ENCODE data around the gene DNAJC24. TPM values are rescaled to one million over a fixed set of nuclear protein-coding genes. Genes with fewer than 3 reads are reported as not detected.

The DNAJC24 gene
- total RNA-seq, 1 experiment from 2014 or later: 18.3 TPM

DNA sequence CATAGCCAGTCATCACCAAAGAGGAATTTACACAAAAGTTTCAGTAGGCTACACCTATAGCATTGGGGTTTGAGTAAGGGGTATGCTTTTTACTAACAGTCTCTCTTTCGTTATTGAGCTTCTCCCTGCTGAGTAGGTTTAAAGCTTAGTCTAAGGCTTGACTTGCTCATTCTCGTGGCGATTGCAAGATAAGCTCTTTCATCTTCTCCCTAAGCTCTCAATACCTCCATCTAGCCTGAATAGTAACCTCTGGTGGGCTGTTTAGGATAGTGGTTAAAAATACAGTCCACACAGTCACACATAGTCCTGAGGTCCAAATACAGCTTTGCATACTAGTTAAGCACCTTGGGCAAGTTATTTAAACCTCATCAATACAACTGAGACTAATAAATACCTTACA lies 74.1 kb downstream of the DNAJC24 start (continued):
- no peak for TF ChIP-seq CEBPB (IDR thresholded peaks at IDR 0.05; ENCODE audit: low read depth)
- TF ChIP-seq, protein P1, sequence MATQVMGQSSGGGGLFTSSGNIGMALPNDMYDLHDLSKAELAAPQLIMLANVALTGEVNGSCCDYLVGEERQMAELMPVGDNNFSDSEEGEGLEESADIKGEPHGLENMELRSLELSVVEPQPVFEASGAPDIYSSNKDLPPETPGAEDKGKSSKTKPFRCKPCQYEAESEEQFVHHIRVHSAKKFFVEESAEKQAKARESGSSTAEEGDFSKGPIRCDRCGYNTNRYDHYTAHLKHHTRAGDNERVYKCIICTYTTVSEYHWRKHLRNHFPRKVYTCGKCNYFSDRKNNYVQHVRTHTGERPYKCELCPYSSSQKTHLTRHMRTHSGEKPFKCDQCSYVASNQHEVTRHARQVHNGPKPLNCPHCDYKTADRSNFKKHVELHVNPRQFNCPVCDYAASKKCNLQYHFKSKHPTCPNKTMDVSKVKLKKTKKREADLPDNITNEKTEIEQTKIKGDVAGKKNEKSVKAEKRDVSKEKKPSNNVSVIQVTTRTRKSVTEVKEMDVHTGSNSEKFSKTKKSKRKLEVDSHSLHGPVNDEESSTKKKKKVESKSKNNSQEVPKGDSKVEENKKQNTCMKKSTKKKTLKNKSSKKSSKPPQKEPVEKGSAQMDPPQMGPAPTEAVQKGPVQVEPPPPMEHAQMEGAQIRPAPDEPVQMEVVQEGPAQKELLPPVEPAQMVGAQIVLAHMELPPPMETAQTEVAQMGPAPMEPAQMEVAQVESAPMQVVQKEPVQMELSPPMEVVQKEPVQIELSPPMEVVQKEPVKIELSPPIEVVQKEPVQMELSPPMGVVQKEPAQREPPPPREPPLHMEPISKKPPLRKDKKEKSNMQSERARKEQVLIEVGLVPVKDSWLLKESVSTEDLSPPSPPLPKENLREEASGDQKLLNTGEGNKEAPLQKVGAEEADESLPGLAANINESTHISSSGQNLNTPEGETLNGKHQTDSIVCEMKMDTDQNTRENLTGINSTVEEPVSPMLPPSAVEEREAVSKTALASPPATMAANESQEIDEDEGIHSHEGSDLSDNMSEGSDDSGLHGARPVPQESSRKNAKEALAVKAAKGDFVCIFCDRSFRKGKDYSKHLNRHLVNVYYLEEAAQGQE (IDR thresholded peaks at IDR 0.05; ENCODE audit: low read depth): no peak

DNA sequence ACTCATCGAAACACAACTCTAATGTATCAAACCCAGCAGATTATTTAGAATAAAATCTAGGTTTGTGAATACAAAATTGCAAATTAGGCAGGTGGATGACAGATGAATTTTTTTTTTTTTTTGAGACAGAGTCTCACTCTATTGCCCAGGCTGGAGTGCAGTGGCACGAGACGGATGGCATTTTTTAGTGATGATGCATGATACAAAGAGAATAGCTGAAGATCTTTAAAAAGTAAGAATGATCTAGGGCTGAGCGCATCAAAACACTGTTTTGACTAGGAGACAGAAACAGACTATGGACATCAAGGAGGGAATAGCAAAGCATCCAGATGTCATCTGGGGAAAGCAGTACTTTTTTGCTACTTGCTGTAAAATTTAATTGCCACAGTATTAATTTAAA lies 76.0 kb downstream of the DNAJC24 start:
- no TSS peak for BruUV-seq (replicated peaks)
- Histone ChIP-seq H3K36me3 (ENCODE audit: control insufficient read depth in 1 of 2, insufficient read depth in 2 of 2, low read length in 2 of 2) (no peaks in the 10 kb centered on the region), H3K9me2 (ENCODE audit: insufficient read depth) (no peaks in the 10 kb centered on the region), H3K9me3 (ENCODE audit: control insufficient read depth in 1 of 2, insufficient read depth in 1 of 2, low read depth in 1 of 2, low read length in 2 of 2) (no peaks in the 10 kb centered on the region), H2AFZ (ENCODE audit: low read depth, low read length, poor library complexity, severe bottlenecking) (no peak overlapping the region), H3K9ac (ENCODE audit: low read length) (no peak overlapping the region), H3K4me3 (replicated peaks in 1 of 2; ENCODE audit: low read depth in 1 of 2, low read length in 2 of 2) (no peak overlapping the region), H3K27ac (ENCODE audit: low read depth, low read length) (no peak overlapping the region), H3K4me1 (ENCODE audit: control insufficient read depth in 1 of 2, insufficient read depth in 2 of 2, low read length in 2 of 2) (no peaks in the 10 kb centered on the region; a peak in 1 of 4 replicates), H3K27me3 (ENCODE audit: insufficient read depth, low read length) (no peaks in the 10 kb centered on the region), H4K20me1 (ENCODE audit: insufficient read depth) (no peaks in the 10 kb centered on the region; the same call in 1 of the 2 replicates), H3K79me2 (ENCODE audit: insufficient read depth, low read length) (peaks cover 6% of the 10 kb centered on the region; the same call in 1 of the 2 replicates), H3K4me2 (ENCODE audit: low read length) (no peak overlapping the region)
- RAD21 ChIA-PET (ENCODE audit: low non-redundant PET in 1 of 2, low total read pairs in 2 of 2, uncharacterized antibody in 2 of 2, unreplicated experiment in 2 of 2): no interaction called here
- intact Hi-C loops (cut with micrococcal nuclease): no loop called here
- DNase-seq (ENCODE audit: low read depth, low spot score): no peak
- CTCF ChIA-PET: no interaction called here
- ATAC-seq: no peak
- POLR2A ChIA-PET: no interaction called here
- TF ChIP-seq EZH2 (IDR thresholded peaks at IDR 0.05) (no peak), ELF1 (IDR thresholded peaks at IDR 0.05; ENCODE audit: borderline replicate concordance, low read depth) (no peak), FOSL1 (IDR thresholded peaks at IDR 0.05; ENCODE audit: low read depth) (no peak), ZNF274 (IDR thresholded peaks at IDR 0.05; ENCODE audit: low read depth, low read length) (no peak), YY1 (IDR thresholded peaks at IDR 0.05; ENCODE audit: extremely low read depth, insufficient replicate concordance, low read depth, low read length) (no peak), CEBPB (IDR thresholded peaks at IDR 0.05; ENCODE audit: low read depth) (no peak), CBX3 (IDR thresholded peaks at IDR 0.05; ENCODE audit: low read depth) (no peak), SRF (IDR thresholded peaks at IDR 0.05; ENCODE audit: low read depth) (no peak), SP1 (IDR thresholded peaks at IDR 0.05; ENCODE audit: low read depth) (no peak), EGR1 (IDR thresholded peaks at IDR 0.05; ENCODE audit: low read depth) (no peak), SIN3A (IDR thresholded peaks at IDR 0.05; ENCODE audit: low read depth) (no peak)
- TF ChIP-seq, protein P2, sequence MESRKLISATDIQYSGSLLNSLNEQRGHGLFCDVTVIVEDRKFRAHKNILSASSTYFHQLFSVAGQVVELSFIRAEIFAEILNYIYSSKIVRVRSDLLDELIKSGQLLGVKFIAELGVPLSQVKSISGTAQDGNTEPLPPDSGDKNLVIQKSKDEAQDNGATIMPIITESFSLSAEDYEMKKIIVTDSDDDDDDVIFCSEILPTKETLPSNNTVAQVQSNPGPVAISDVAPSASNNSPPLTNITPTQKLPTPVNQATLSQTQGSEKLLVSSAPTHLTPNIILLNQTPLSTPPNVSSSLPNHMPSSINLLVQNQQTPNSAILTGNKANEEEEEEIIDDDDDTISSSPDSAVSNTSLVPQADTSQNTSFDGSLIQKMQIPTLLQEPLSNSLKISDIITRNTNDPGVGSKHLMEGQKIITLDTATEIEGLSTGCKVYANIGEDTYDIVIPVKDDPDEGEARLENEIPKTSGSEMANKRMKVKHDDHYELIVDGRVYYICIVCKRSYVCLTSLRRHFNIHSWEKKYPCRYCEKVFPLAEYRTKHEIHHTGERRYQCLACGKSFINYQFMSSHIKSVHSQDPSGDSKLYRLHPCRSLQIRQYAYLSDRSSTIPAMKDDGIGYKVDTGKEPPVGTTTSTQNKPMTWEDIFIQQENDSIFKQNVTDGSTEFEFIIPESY (IDR thresholded peaks at IDR 0.05; ENCODE audit: extremely low read depth, insufficient replicate concordance, low read length): no peak
- TF ChIP-seq, protein P3, sequence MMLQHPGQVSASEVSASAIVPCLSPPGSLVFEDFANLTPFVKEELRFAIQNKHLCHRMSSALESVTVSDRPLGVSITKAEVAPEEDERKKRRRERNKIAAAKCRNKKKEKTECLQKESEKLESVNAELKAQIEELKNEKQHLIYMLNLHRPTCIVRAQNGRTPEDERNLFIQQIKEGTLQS (IDR thresholded peaks at IDR 0.05): no peak
- TF ChIP-seq, protein P4, sequence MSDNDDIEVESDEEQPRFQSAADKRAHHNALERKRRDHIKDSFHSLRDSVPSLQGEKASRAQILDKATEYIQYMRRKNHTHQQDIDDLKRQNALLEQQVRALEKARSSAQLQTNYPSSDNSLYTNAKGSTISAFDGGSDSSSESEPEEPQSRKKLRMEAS (IDR thresholded peaks at IDR 0.05): no peak
- TF ChIP-seq, protein P5, sequence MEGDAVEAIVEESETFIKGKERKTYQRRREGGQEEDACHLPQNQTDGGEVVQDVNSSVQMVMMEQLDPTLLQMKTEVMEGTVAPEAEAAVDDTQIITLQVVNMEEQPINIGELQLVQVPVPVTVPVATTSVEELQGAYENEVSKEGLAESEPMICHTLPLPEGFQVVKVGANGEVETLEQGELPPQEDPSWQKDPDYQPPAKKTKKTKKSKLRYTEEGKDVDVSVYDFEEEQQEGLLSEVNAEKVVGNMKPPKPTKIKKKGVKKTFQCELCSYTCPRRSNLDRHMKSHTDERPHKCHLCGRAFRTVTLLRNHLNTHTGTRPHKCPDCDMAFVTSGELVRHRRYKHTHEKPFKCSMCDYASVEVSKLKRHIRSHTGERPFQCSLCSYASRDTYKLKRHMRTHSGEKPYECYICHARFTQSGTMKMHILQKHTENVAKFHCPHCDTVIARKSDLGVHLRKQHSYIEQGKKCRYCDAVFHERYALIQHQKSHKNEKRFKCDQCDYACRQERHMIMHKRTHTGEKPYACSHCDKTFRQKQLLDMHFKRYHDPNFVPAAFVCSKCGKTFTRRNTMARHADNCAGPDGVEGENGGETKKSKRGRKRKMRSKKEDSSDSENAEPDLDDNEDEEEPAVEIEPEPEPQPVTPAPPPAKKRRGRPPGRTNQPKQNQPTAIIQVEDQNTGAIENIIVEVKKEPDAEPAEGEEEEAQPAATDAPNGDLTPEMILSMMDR (IDR thresholded peaks at IDR 0.05 in 2 of 3, conservative IDR thresholded peaks at IDR 0.05 in 1 of 3; ENCODE audit: borderline replicate concordance in 1 of 3, insufficient read depth in 1 of 3, low read depth in 2 of 3, low read length in 2 of 3): no peak
